ENCODE results near the gene ITGB8.

GRCh38 chr7:20402747-20403230, 72.1 kb downstream of the ITGB8 start:
- TF ChIP-seq GATA2 (IDR thresholded peaks at IDR 0.05; ENCODE audit: low read depth, low read length) (no peak), GATA3 (IDR thresholded peaks at IDR 0.05; ENCODE audit: low read depth, low read length) (no peak)

Measured in SH-SY5Y (cell line).